Keratinocyte (primary cell): ENCODE results near the gene SLC2A4RG. TPM values are rescaled to one million over a fixed set of nuclear protein-coding genes. Genes with fewer than 3 reads are reported as not detected.

ENCODE experiments used
- DNase-seq: peaks from one replicate; pipeline ENCODE4 v3.0.0-alpha.2; 2011; ENCODE audit warnings: low read depth, missing footprints, low spot score
- FAIRE-seq: peaks from 2 replicates; lab custom pipeline; 2011; peaks lifted over from hg19 to GRCh38; lab: Jason Lieb, UNC
- H2AFZ ChIP-seq: 2 replicates; pipeline ENCODE4 v1.6.0; 2012; ENCODE audit warnings: low read length, control low read depth, inconsistent platforms; ENCODE audit not compliant: control insufficient read depth
- H3K27ac ChIP-seq: 2 replicates; pipeline ENCODE4 v1.5.1; 2011; ENCODE audit warnings: low read length; ENCODE audit not compliant: control insufficient read depth, insufficient read depth
- H3K27me3 ChIP-seq: 3 replicates; pipeline ENCODE4 v1.6.0; 2011; ENCODE audit warnings: low read length; ENCODE audit not compliant: control insufficient read depth, insufficient read depth; ENCODE audit errors: extremely low read depth
- H3K36me3 ChIP-seq, 2 experiments: 2 replicates in 1 of 2; 3 replicates in 1 of 2; pipeline ENCODE4 v1.5.1; 2011; ENCODE audit warnings: low read length in 2 of 2, mild to moderate bottlenecking in 1 of 2; ENCODE audit not compliant: control insufficient read depth in 2 of 2, insufficient read depth in 2 of 2; ENCODE audit errors: extremely low read depth in 1 of 2
- H3K4me1 ChIP-seq: 3 replicates; pipeline ENCODE4 v1.5.1; 2011; ENCODE audit warnings: low read length; ENCODE audit not compliant: control insufficient read depth, insufficient read depth; ENCODE audit errors: extremely low read depth
- H3K4me2 ChIP-seq: 3 replicates; pipeline ENCODE4 v1.6.0; 2011; ENCODE audit warnings: low read depth, low read length; ENCODE audit not compliant: control insufficient read depth, insufficient read depth; ENCODE audit errors: extremely low read depth
- H3K4me3 ChIP-seq, 3 experiments: fragments of 200-600 bp in 1 of 3; sonication (generic) in 1 of 3; 2 replicates in 2 of 3; 3 replicates in 1 of 3; pipeline ENCODE4 v1.5.1; 2011 to 2016; ENCODE audit warnings: low read length in 3 of 3, mild to moderate bottlenecking in 3 of 3, control low read depth in 2 of 3, inconsistent platforms in 1 of 3, low read depth in 1 of 3, mixed read lengths in 1 of 3, mixed run types in 1 of 3, moderate library complexity in 1 of 3; ENCODE audit not compliant: control insufficient read depth in 2 of 3, insufficient read depth in 2 of 3; ENCODE audit errors: extremely low read depth in 1 of 3
- H3K79me2 ChIP-seq: 2 replicates; pipeline ENCODE4 v1.6.0; 2012; ENCODE audit warnings: low read length; ENCODE audit not compliant: control insufficient read depth, insufficient read depth
- H3K9ac ChIP-seq: 3 replicates; pipeline ENCODE4 v1.6.0; 2011; ENCODE audit warnings: low read length; ENCODE audit not compliant: control insufficient read depth, insufficient read depth; ENCODE audit errors: extremely low read depth
- H3K9me1 ChIP-seq: 3 replicates; pipeline ENCODE4 v1.6.0; 2011; ENCODE audit warnings: low read length; ENCODE audit not compliant: control insufficient read depth, insufficient read depth; ENCODE audit errors: extremely low read depth
- H3K9me3 ChIP-seq: 2 replicates; pipeline ENCODE4 v1.5.1; 2012; ENCODE audit warnings: low read depth, low read length; ENCODE audit not compliant: control insufficient read depth
- H4K20me1 ChIP-seq: 3 replicates; pipeline ENCODE4 v1.6.0; 2011; ENCODE audit warnings: low read length; ENCODE audit not compliant: control insufficient read depth, insufficient read depth; ENCODE audit errors: extremely low read depth
- EZH2 ChIP-seq: IDR thresholded peaks from one replicate; pipeline ENCODE4 v1.6.1; 2012; ENCODE audit warnings: inconsistent platforms, mild to moderate bottlenecking, low read length, moderate library complexity
- dilution Hi-C: fragments of 300-500 bp; cut with MboI; formaldehyde crosslinking; loops from one replicate; pipeline ENCODE4 v1.7.0; 2020; ENCODE audit warnings: low sequenced_read_pairs; ENCODE audit not compliant: extremely low pct_ligation_motif_present
- polyA plus RNA-seq, 5 experiments: library from polyadenylated mRNA; depleted of rRNA in 3 of 5; stranded (reverse) in 3 of 5; stranded (forward) in 1 of 5; unstranded in 1 of 5; fragments of >200 nt; gene quantifications; 1 replicate in 1 of 5; 2 replicates in 3 of 5; 3 replicates in 1 of 5; pipeline versions ENCODE4 v1.2.1 to v1.2.3, GENCODE V29; 2011 to 2012; ENCODE audit warnings: missing spikeins in 2 of 5, low read depth in 1 of 5, low replicate concordance in 1 of 5
- TF ChIP-seq, protein P1 (sequence below), 3 experiments: IDR thresholded peaks in 1 of 3; conservative IDR thresholded peaks in 1 of 3; optimal IDR thresholded peaks in 1 of 3; 2 replicates in 2 of 3; 3 replicates in 1 of 3; pipeline versions ENCODE3 to v1.5.1; 2011; ENCODE audit warnings: low read length in 3 of 3, mild to moderate bottlenecking in 3 of 3, moderate library complexity in 2 of 3, control low read depth in 1 of 3, inconsistent platforms in 1 of 3; ENCODE audit not compliant: insufficient read depth in 2 of 3; ENCODE audit errors: extremely low read depth in 1 of 3

The SLC2A4RG gene
- polyA plus RNA-seq, 1 donor (not counting 4 experiments of a cell fraction or from before 2014, with no cell fraction given): 23.5 TPM

DNA sequence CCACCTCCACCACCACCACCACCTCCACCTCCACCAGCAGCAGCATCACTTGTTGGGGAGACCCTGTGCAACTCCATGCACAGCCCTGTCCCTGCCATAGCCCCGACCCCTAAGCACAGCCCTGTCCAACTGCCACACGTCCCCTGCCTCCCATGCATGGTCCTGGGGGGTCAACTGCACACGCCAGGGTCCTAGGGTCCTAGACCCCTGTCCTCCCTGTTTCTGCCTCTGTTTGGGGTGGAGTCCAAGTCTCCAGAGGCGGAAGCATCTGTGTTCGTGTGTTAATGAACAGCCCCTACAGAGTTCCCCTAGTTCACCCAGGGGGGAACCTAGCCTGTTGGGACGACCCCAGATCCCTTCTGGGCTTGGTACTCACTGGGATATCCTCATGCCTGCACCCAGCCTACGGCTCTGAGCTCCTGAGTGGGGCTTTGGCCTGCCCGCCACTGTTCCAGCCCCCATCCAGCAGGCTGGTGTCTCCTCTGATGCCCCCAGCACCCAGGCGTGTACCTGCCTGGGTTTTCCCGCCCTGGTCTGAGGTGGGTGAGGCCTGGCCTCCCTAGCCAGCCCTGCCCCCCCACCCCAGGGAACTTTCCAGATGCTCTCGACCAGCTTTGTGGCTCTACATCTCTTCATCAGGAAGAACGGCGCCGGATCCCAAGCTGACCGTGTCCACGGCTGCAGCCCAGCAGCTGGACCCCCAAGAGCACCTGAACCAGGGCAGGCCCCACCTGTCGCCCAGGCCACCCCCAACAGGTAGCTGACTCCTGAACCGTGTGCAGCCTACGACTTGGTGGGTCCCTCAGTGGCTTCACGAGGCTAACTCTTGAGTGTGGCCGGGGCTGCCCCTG lies 45.6 kb upstream of the SLC2A4RG start:
- no peak overlapping the region for H3K4me3 ChIP-seq
- FAIRE-seq: no peak

DNA sequence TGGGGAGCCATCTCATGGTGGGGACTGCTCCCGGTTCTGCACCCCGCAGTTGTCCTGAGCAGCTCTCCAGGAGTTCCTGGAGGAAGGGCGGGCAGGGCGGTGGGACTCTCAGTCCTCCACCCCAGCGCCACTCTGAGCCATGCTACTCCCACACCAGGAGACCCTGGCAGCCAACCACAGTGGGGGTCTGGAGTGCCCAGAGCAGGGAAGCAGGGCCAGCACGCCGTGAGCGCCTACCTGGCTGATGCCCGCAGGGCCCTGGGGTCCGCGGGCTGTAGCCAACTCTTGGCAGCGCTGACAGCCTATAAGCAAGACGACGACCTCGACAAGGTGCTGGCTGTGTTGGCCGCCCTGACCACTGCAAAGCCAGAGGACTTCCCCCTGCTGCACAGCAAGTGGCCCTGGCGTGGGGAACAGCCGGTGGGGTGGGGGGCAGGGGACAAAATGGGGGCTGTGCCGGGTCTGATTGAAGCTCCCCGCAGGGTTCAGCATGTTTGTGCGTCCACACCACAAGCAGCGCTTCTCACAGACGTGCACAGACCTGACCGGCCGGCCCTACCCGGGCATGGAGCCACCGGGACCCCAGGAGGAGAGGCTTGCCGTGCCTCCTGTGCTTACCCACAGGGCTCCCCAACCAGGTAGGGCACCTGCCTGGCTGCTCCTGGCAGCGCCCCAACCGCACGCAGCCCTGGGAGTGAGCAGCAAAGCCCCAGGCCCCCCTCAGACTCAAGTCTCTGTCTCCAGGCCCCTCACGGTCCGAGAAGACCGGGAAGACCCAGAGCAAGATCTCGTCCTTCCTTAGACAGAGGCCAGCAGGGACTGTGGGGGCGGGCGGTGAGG lies 44.8 kb upstream of the SLC2A4RG start:
- Histone ChIP-seq H3K36me3 (peaks cover 0 to 8% of the 10 kb centered on the region in 2 experiments), H3K9ac (no peak overlapping the region), H3K9me3 (no peaks in the 10 kb centered on the region), H4K20me1 (no peaks in the 10 kb centered on the region), H3K4me1 (peaks cover 55% of the 10 kb centered on the region), H3K79me2 (peaks cover 16% of the 10 kb centered on the region), H3K4me3 (no peak overlapping the region), H3K27ac (no peak overlapping the region), H3K27me3 (no peaks in the 10 kb centered on the region), H3K9me1 (no peaks in the 10 kb centered on the region), H3K4me2 (peak overlapping the region; percentile 37), H2AFZ (no peak overlapping the region)
- TF ChIP-seq, protein P1, sequence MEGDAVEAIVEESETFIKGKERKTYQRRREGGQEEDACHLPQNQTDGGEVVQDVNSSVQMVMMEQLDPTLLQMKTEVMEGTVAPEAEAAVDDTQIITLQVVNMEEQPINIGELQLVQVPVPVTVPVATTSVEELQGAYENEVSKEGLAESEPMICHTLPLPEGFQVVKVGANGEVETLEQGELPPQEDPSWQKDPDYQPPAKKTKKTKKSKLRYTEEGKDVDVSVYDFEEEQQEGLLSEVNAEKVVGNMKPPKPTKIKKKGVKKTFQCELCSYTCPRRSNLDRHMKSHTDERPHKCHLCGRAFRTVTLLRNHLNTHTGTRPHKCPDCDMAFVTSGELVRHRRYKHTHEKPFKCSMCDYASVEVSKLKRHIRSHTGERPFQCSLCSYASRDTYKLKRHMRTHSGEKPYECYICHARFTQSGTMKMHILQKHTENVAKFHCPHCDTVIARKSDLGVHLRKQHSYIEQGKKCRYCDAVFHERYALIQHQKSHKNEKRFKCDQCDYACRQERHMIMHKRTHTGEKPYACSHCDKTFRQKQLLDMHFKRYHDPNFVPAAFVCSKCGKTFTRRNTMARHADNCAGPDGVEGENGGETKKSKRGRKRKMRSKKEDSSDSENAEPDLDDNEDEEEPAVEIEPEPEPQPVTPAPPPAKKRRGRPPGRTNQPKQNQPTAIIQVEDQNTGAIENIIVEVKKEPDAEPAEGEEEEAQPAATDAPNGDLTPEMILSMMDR (optimal IDR thresholded peaks at IDR 0.05 in 1 of 3, IDR thresholded peaks at IDR 0.05 in 1 of 3, conservative IDR thresholded peaks at IDR 0.05 in 1 of 3; ENCODE audit: extremely low read depth in 1 of 3, insufficient read depth in 2 of 3, low read length in 3 of 3): no peak
- no peak for TF ChIP-seq EZH2
- dilution Hi-C loops: no loop called here
- DNase-seq (no peak), FAIRE-seq (no peak)

More for the DNA sequence above, 45.6 kb upstream of the SLC2A4RG start:
- H3K79me2 ChIP-seq: peaks cover 16% of the 10 kb centered on the region
- H3K9ac ChIP-seq: no peak overlapping the region
- no peak for DNase-seq
- no peaks in the 10 kb centered on the region for H3K9me1 ChIP-seq
- H3K27me3 ChIP-seq: no peaks in the 10 kb centered on the region
- H3K4me1 ChIP-seq: peaks cover 46% of the 10 kb centered on the region
- no peaks in the 10 kb centered on the region for H4K20me1 ChIP-seq
- H2AFZ ChIP-seq: no peak overlapping the region
- peaks cover 0 to 8% of the 10 kb centered on the region in 2 experiments for H3K36me3 ChIP-seq
- no peak for TF ChIP-seq EZH2
- TF ChIP-seq, protein P1 (optimal IDR thresholded peaks at IDR 0.05 in 1 of 3, IDR thresholded peaks at IDR 0.05 in 1 of 3, conservative IDR thresholded peaks at IDR 0.05 in 1 of 3; ENCODE audit: extremely low read depth in 1 of 3, insufficient read depth in 2 of 3, low read length in 3 of 3): no peak
- H3K27ac ChIP-seq: no peak overlapping the region
- H3K4me2 ChIP-seq: no peak overlapping the region
- dilution Hi-C loops: no loop called here
- H3K9me3 ChIP-seq: no peaks in the 10 kb centered on the region
